ENCODE data around the gene BSCL2. TPM values are rescaled to one million over a fixed set of nuclear protein-coding genes. Genes with fewer than 3 reads are reported as not detected.
A peak's percentile ranks its signal among the peaks of the same experiment; 100 is the strongest.
"Not testable (repeated sequence)": the region's sequence is repeated elsewhere in the genome, so short reads cannot be mapped to it uniquely, and the experiment has no call there.

BSCL2 gene
- total and polyA plus RNA-seq, 7 experiments from 2014 or later: 28.4 to 63.5 (median 51.2) TPM

DNA sequence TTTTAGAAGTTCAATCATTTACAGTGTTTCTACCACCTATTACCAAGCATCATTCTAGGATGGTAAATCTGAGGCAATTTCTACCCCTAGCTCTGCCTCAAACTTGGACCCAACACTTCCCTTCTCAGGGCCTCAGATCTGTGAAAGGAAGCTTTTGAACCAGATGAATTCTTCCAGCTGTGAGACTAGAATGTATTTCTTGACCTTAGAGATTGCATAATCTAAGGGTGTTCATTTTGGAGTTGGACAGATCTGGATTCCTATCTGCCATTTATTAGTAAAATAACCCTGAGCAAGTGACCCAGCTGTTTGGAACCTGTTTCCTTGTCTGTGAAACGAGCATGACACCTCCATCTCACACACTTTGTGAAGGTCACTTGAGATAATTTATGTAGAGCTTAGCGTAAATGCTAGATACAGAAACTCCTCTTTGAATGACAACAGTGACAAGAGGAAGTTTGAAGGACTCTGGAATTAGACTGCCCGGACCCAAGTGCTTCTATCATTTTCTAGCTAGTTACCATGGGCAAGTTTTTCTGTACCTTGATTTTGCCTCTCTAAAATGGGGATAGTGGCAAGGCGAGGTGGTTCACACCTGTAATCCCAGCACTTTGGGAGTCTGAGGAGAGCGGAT is 50.3 kb downstream of the BSCL2 start:
- DNase-seq (no peak), ATAC-seq (no peak)
- peaks cover 0 to 9% (median 0%) of the 10 kb centered on the region in 11 donors for H3K9me3 Mint-ChIP-seq
- H3K27me3 Mint-ChIP-seq: no peaks in the 10 kb centered on the region
- peaks cover 0 to 1% (median 0%) of the 10 kb centered on the region in 5 donors for H3K36me3 Mint-ChIP-seq
- peaks cover 11 to 17% (median 13%) of the 10 kb centered on the region in 7 donors for H3K4me1 Mint-ChIP-seq
- H3K27me3 ChIP-seq (ENCODE audit: control insufficient read depth in 2 of 2, insufficient read depth in 2 of 2, low read length in 2 of 2): no peaks in the 10 kb centered on the region
- H3K9me3 ChIP-seq (ENCODE audit: control insufficient read depth in 2 of 3, low read length in 3 of 3): no peaks in the 10 kb centered on the region
- H3K27ac Mint-ChIP-seq: peak overlapping the region in 1 of 9 donors; percentile 36
- peaks cover 6 to 7% of the 10 kb centered on the region in 2 donors for H3K4me1 ChIP-seq (ENCODE audit: control insufficient read depth in 2 of 2, insufficient read depth in 2 of 2, low read length in 2 of 2)
- ChIA-PET CTCF (interaction anchor here (0.8 to 1.4 kb wide), 2 partner anchors 19 to 45 kb away, joined by 3 read pairs; partner anchors contain the start of gene EML3), POLR2A (interaction anchor here (0.6 to 2.3 kb wide), 15 partner anchors 9 to 97 kb away, joined by 3 to 17 read pairs (median 4); partner anchors contain the start of genes C11orf98, CSKMT, GANAB and HNRNPUL2)
- intact Hi-C loops (cut with micrococcal nuclease): no loop called here
- no peak overlapping the region for H3K27ac ChIP-seq (ENCODE audit: low read depth, low read length)
- no peak overlapping the region for H3K4me3 ChIP-seq (ENCODE audit: low read length)
- peaks cover 0 to 3% (median 0%) of the 10 kb centered on the region in 3 experiments for H3K36me3 ChIP-seq (ENCODE audit: control insufficient read depth in 2 of 3, insufficient read depth in 3 of 3, low read length in 3 of 3)
- no peak overlapping the region for H3K4me3 Mint-ChIP-seq

- no peak overlapping the region for H3K4me3 ChIP-seq (ENCODE audit: low read length)
- H3K27ac ChIP-seq (ENCODE audit: low read depth, low read length): no peak overlapping the region
Observed at GRCh38 chr11:62654297-62654696, 52.9 kb downstream of the BSCL2 start.

GRCh38 chr11:62652161-62653006 is 54.8 kb downstream of the BSCL2 start:
- peak overlapping the region; percentile 75 to 94 (median 90) for H3K4me3 Mint-ChIP-seq
- peaks cover 13 to 16% of the 10 kb centered on the region in 2 donors for H3K4me1 ChIP-seq (ENCODE audit: control insufficient read depth in 2 of 2, insufficient read depth in 2 of 2, low read length in 2 of 2)
- H3K4me1 Mint-ChIP-seq: peaks cover 11 to 36% (median 22%) of the 10 kb centered on the region in 7 donors
- H3K27ac Mint-ChIP-seq: peak overlapping the region; percentile 88 to 98 (median 96)
- ATAC-seq (no peak), DNase-seq (peak in 4 of 9 donors; percentile 13 to 59 (median 22))
- H3K36me3 Mint-ChIP-seq: peaks cover 0 to 8% (median 0%) of the 10 kb centered on the region in 5 donors
- no peaks in the 10 kb centered on the region for H3K27me3 ChIP-seq (ENCODE audit: control insufficient read depth in 2 of 2, insufficient read depth in 2 of 2, low read length in 2 of 2)
- peak overlapping the region; percentile 87 for H3K4me3 ChIP-seq (ENCODE audit: low read length)
- peaks cover 0 to 9% (median 0%) of the 10 kb centered on the region in 11 donors for H3K9me3 Mint-ChIP-seq
- H3K36me3 ChIP-seq (ENCODE audit: control insufficient read depth in 2 of 3, insufficient read depth in 3 of 3, low read length in 3 of 3): peaks cover 0 to 22% (median 0%) of the 10 kb centered on the region in 3 experiments
- H3K9me3 ChIP-seq (ENCODE audit: control insufficient read depth in 2 of 3, low read length in 3 of 3): no peaks in the 10 kb centered on the region
- ChIA-PET CTCF (interaction anchor here (1.3 kb wide), 1 partner anchor 12 kb away, joined by 4 read pairs; no protein-coding TSS in a partner anchor), POLR2A (interaction anchor here (0.6 to 21.6 kb wide), 41 partner anchors 9 to 253 kb away, joined by 3 to 332 read pairs (median 4); partner anchors contain the start of genes B3GAT3, BSCL2, C11orf98 and CSKMT)
- no peaks in the 10 kb centered on the region for H3K27me3 Mint-ChIP-seq
- intact Hi-C loops (cut with micrococcal nuclease): loop anchor here (1.0 to 2.0 kb wide), 11 partner anchors 7 to 78 kb away; partner anchors contain the start of genes C11orf98 (in 2 of the 2), CSKMT (in 2 of the 2), TUT1 (in 2 of the 2) and UBXN1 (in 2 of the 2)
- H3K27ac ChIP-seq (ENCODE audit: low read depth, low read length): peak overlapping the region; percentile 95

More at GRCh38 chr11:62654297-62654696, 52.9 kb downstream of the BSCL2 start:
- ChIA-PET POLR2A (interaction anchor here (0.7 to 4.0 kb wide), 11 partner anchors 9 to 227 kb away, joined by 3 to 119 read pairs (median 7); partner anchors contain the start of genes B3GAT3, C11orf98, CSKMT and EML3), CTCF (interaction anchor here (0.7 to 2.0 kb wide), 3 partner anchors 11 to 195 kb away, joined by 3 to 10 read pairs (median 6); partner anchors contain the start of genes C11orf98 and CSKMT)
- Mint-ChIP-seq H3K4me3 (peak overlapping the region; percentile 16 to 72 (median 48)), H3K4me1 (peaks cover 11 to 34% (median 22%) of the 10 kb centered on the region in 7 donors), H3K36me3 (peaks cover 0 to 7% (median 0%) of the 10 kb centered on the region in 5 donors), H3K9me3 (peaks cover 0 to 9% (median 0%) of the 10 kb centered on the region in 11 donors), H3K27ac (peak overlapping the region in 8 of 9 donors; percentile 20 to 97 (median 74)), H3K27me3 (no peaks in the 10 kb centered on the region)
- intact Hi-C loops (cut with micrococcal nuclease): no loop called here
- Histone ChIP-seq H3K27me3 (ENCODE audit: control insufficient read depth in 2 of 2, insufficient read depth in 2 of 2, low read length in 2 of 2) (no peaks in the 10 kb centered on the region), H3K4me1 (ENCODE audit: control insufficient read depth in 2 of 2, insufficient read depth in 2 of 2, low read length in 2 of 2) (peaks cover 10 to 13% of the 10 kb centered on the region in 2 donors), H3K9me3 (ENCODE audit: control insufficient read depth in 2 of 3, low read length in 3 of 3) (no peaks in the 10 kb centered on the region), H3K36me3 (ENCODE audit: control insufficient read depth in 2 of 3, insufficient read depth in 3 of 3, low read length in 3 of 3) (peaks cover 0 to 9% (median 0%) of the 10 kb centered on the region in 3 experiments)
- no peak for ATAC-seq
- no peak for DNase-seq

DNA sequence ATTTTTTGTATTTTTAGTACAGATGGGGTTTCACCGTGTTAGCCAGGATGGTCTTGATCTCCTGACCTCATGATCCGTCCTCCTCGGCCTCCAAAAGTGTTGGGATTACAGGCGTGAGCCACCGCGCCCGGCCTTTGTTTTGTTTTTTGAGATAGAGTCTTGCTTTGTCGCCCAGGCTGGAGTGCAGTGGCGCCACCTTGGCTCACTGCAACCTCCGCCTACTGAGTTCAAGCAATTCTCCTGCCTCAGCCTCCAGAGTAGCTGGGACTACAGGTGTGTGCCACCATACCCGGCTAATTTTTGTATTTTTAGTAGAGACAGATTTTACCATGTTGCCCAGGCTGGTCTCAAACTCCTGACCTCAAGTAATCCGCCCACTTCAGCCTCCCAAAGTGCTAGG is 56.9 kb downstream of the BSCL2 start:
- ATAC-seq; H3K27me3 ChIP-seq (ENCODE audit: control insufficient read depth in 2 of 2, insufficient read depth in 2 of 2, low read length in 2 of 2); H3K4me3 ChIP-seq (ENCODE audit: low read length); DNase-seq; H3K9me3 ChIP-seq (ENCODE audit: control insufficient read depth in 2 of 3, low read length in 3 of 3); H3K27me3 Mint-ChIP-seq; H3K9me3 Mint-ChIP-seq; intact Hi-C loops (cut with micrococcal nuclease); H3K27ac ChIP-seq (ENCODE audit: low read depth, low read length); H3K4me3 Mint-ChIP-seq: not testable (repeated sequence)
- H3K36me3 Mint-ChIP-seq: peaks cover 0 to 12% (median 0%) of the 10 kb centered on the region in 5 donors
- ChIA-PET CTCF (interaction anchor here (1.0 to 1.5 kb wide), 5 partner anchors 9 to 59 kb away, joined by 3 to 5 read pairs (median 3); partner anchors contain the start of genes C11orf98, CSKMT and TUT1), POLR2A (interaction anchor here (0.6 to 21.6 kb wide), 12 partner anchors 7 to 227 kb away, joined by 3 to 332 read pairs (median 4); partner anchors contain the start of genes C11orf98, CSKMT, LBHD1 and MTA2)
- H3K4me1 Mint-ChIP-seq: peaks cover 17 to 48% (median 36%) of the 10 kb centered on the region in 7 donors
- peaks cover 19 to 27% of the 10 kb centered on the region in 2 donors for H3K4me1 ChIP-seq (ENCODE audit: control insufficient read depth in 2 of 2, insufficient read depth in 2 of 2, low read length in 2 of 2)
- peaks cover 0 to 28% (median 0%) of the 10 kb centered on the region in 3 experiments for H3K36me3 ChIP-seq (ENCODE audit: control insufficient read depth in 2 of 3, insufficient read depth in 3 of 3, low read length in 3 of 3)
- peak overlapping the region in 2 of 9 donors; percentile 28 to 71 for H3K27ac Mint-ChIP-seq

DNA sequence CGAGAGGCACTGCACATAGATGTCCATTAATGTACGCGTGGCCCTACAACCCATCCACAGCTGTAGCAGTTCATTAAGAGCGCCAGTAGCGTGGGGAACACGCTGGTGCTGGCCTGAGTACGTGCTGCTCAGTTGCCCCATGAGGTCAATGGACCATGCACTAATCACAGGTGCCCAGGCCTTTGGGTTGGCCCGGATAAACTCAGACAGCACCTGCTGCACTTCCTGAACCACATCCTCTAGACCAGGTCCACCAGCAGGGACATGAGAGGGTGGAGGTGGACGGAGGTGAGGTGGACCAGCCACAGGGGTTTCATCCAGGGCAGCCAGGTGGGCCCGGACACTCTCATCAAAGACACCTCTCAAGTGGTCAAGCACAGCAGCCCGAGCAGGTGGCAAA is 57.7 kb downstream of the BSCL2 start:
- H3K36me3 Mint-ChIP-seq: peaks cover 0 to 14% (median 0%) of the 10 kb centered on the region in 5 donors
- H3K27ac Mint-ChIP-seq: peak overlapping the region in 2 of 9 donors; percentile 14 to 38
- H3K4me3 Mint-ChIP-seq: peak overlapping the region in 1 of 10 donors; percentile 25
- Histone ChIP-seq H3K36me3 (ENCODE audit: control insufficient read depth in 2 of 3, insufficient read depth in 3 of 3, low read length in 3 of 3) (peaks cover 0 to 28% (median 0%) of the 10 kb centered on the region in 3 experiments), H3K4me1 (ENCODE audit: control insufficient read depth in 2 of 2, insufficient read depth in 2 of 2, low read length in 2 of 2) (peaks cover 19 to 33% of the 10 kb centered on the region in 2 donors), H3K9me3 (ENCODE audit: control insufficient read depth in 2 of 3, low read length in 3 of 3) (no peaks in the 10 kb centered on the region), H3K27ac (ENCODE audit: low read depth, low read length) (no peak overlapping the region), H3K27me3 (ENCODE audit: control insufficient read depth in 2 of 2, insufficient read depth in 2 of 2, low read length in 2 of 2) (no peaks in the 10 kb centered on the region), H3K4me3 (ENCODE audit: low read length) (no peak overlapping the region)
- H3K9me3 Mint-ChIP-seq: peaks cover 0 to 8% (median 0%) of the 10 kb centered on the region in 11 donors
- ChIA-PET CTCF (interaction anchor here (1.1 to 2.2 kb wide), 4 partner anchors 14 to 50 kb away, joined by 3 to 6 read pairs (median 3); partner anchors contain the start of genes C11orf98, CSKMT, EML3 and ROM1), POLR2A (interaction anchor here (0.6 to 21.6 kb wide), 11 partner anchors 8 to 206 kb away, joined by 3 to 332 read pairs (median 5); partner anchors contain the start of genes B3GAT3, C11orf98, CSKMT and HNRNPUL2)
- no peak for ATAC-seq
- H3K4me1 Mint-ChIP-seq: peaks cover 17 to 49% (median 42%) of the 10 kb centered on the region in 7 donors
- DNase-seq: no peak
- intact Hi-C loops (cut with micrococcal nuclease): no loop called here
- H3K27me3 Mint-ChIP-seq: no peaks in the 10 kb centered on the region
